Astrocyte (in vitro differentiated cells and primary cell): ENCODE measurements around the gene CD200R1.

Source experiments
- CTCF ChIP-seq: IDR thresholded peaks from 2 replicates; pipeline ENCODE4 v1.5.1; 2011; ENCODE audit warnings: low read depth, mild to moderate bottlenecking, inconsistent platforms, low read length, moderate library complexity; ENCODE audit not compliant: insufficient read depth
- EZH2 ChIP-seq: IDR thresholded peaks from 2 replicates; pipeline ENCODE4 v1.6.1; 2012; ENCODE audit warnings: mild to moderate bottlenecking, low read length, inconsistent platforms; ENCODE audit not compliant: insufficient read depth

DNA sequence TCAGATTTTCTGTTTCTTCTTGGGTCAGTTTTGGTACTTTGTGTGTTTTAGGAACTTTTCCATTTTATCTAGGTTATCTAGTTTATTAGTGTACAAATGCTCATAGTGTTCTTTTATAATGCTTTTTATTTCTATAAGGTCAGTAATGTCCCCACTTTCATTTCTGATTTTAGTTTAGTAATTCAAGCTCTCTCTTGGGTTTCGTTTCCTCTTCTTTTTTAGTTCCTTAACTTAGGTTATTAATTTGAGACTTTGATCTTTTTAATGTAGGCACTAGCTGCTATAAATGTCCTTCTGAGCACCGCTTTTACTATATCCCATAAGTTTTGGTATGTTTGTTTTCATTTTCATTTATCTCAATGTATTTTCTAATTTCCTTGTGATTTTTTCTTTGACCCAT lies 101.3 kb downstream of the CD200R1 start:
- TF ChIP-seq EZH2, result no peak
- no peak for TF ChIP-seq CTCF
